ENCODE results near the gene SIK2.
"Not testable (repeated sequence)": the region's sequence is repeated elsewhere in the genome, so short reads cannot be mapped to it uniquely, and the experiment has no call there.

Gene SIK2

GRCh38 chr11:111697933-111698371, 95.7 kb downstream of the SIK2 start:
- no peak overlapping the region for H3K4me3 Mint-ChIP-seq
- peak in 1 of 2 donors; percentile 45 for ATAC-seq (replicated peaks)
- H3K9me3 Mint-ChIP-seq = no peaks in the 10 kb centered on the region
- H3K4me1 Mint-ChIP-seq = peaks cover 13 to 18% of the 10 kb centered on the region in 2 donors
- peak overlapping the region; percentile 56 for H3K27ac Mint-ChIP-seq
- H3K36me3 Mint-ChIP-seq = peaks cover 8 to 17% of the 10 kb centered on the region in 2 donors
- DNase-seq = no peak
- no peaks in the 10 kb centered on the region for H3K27me3 Mint-ChIP-seq

DNA sequence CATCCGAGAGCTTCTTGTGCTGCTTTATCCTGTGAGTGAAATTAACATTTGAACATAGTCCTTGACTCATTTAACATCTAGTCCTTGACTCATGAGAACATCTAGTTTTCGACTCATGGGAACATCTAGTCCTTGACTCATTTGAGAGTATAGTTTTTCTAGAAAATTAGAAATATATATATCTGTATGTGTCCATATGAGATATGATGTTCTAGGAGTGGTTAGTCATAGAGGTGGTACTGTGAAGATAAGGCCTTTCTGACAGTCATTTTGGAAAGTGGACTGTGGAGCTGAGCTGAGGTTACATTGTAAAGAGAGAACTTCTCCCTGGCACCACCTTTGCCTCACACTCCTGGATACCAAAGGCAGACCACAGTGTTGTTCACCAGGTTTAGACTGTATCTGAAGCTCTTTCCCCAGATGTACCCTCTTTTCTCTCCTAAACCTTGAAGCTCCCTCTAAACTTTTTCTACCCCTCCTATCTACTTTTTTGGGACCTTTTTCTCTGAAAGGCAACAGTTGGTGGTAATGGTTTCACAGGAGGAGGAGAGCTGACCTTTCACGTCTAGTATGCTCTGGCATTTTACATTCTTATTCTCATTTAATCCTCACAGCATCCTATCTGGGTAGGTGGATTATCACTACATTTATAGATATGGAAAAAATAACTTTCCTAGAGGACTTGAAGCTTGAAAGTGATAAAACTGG, 96.8 kb downstream of the SIK2 start:
- Mint-ChIP-seq H3K9me3 (no peaks in the 10 kb centered on the region), H3K4me1 (peaks cover 13 to 18% of the 10 kb centered on the region in 2 donors), H3K27ac (no peak overlapping the region), H3K4me3 (no peak overlapping the region), H3K36me3 (peaks cover 9 to 26% of the 10 kb centered on the region in 2 donors), H3K27me3 (no peaks in the 10 kb centered on the region)
- ATAC-seq (replicated peaks) (no peak), DNase-seq (no peak)

DNA sequence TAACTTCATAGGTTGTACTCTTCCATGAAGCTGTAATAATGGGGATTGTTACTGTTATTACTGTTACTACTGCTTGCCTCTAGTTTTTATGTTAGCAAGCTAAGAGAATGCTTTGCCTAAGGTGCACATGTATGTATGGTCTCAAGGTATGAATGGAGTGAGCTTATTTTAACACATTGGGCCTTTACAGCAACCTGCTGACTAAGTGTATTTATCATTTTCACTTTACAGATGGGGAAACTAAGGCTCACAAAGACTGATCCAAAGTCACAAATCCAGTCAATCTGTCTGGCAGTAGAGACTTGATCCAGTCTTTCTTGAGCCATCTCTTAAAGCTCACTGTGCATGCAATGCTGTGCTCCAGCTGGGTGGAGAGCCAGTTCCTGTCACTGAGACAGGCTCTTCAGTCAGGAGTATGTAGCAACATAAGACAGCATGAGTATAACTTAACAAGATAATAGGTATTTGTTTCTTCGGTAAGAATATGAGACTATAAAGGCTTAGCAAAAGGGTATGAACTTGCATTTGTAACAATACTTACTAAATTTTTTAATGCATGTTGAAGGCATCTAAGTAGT, 97.4 kb downstream of the SIK2 start:
- Mint-ChIP-seq H3K4me1 (peaks cover 11 to 16% of the 10 kb centered on the region in 2 donors), H3K4me3 (no peak overlapping the region), H3K36me3 (peaks cover 10 to 29% of the 10 kb centered on the region in 2 donors), H3K27ac (no peak overlapping the region), H3K9me3 (no peaks in the 10 kb centered on the region), H3K27me3 (no peaks in the 10 kb centered on the region)
- DNase-seq = no peak
- no peak for ATAC-seq (replicated peaks)

- no peak overlapping the region for H3K27ac Mint-ChIP-seq
- H3K4me1 Mint-ChIP-seq = peaks cover 7 to 12% of the 10 kb centered on the region in 2 donors
- H3K36me3 Mint-ChIP-seq = peaks cover 12 to 31% of the 10 kb centered on the region in 2 donors
- DNase-seq (no peak), ATAC-seq (replicated peaks) (no peak)
- H3K4me3 Mint-ChIP-seq = no peak overlapping the region
- no peaks in the 10 kb centered on the region for H3K27me3 Mint-ChIP-seq
- no peaks in the 10 kb centered on the region for H3K9me3 Mint-ChIP-seq
These were observed 97.9 kb downstream of the SIK2 start for GRCh38 chr11:111700162-111700561.

DNA sequence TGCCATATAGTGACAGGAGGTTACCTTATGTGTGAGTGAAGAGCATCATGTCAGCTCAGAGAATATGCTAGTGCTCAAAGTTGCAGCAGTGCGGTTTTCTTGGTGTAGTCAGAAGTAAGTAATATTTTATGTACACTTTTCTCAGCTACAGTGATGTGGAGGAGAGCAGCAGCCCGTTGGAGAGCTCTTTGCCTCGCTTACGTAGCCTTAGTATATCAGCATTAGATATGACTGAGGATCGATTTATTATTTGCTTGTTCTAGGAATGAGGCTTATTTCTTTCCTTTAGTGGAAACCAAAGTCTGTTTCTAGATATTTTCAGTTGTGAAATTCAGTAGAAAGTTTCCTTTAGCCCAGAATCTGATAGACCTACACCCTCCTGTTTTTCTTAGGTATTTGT, 100.4 kb downstream of the SIK2 start:
- Mint-ChIP-seq H3K36me3 (peaks cover 24 to 45% of the 10 kb centered on the region in 2 donors), H3K9me3 (no peaks in the 10 kb centered on the region), H3K27ac (no peak overlapping the region), H3K27me3 (no peaks in the 10 kb centered on the region), H3K4me3 (no peak overlapping the region), H3K4me1 (peaks cover 2 to 3% of the 10 kb centered on the region in 2 donors)
- ATAC-seq (replicated peaks) = no peak
- no peak for DNase-seq

DNA sequence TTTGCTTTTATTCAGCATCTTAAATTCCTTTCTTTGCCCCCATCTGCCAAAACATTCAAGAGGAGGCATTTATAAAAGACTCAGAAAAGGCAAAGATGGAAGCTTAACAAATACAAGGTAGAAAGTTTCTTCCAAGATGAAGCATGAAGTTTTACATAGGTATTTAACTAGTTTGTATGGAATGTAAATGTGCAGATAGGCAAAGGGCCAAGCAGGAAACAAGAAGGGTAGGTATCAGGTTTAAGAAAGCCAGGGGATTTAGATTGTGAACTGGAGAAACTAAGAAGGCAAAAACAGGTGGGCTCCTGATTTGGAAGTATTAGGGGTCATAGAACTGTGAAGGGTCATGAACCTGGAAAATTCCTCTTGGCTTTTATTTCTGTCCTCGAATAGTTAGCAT, 101.3 kb downstream of the SIK2 start:
- DNase-seq (no peak), ATAC-seq (replicated peaks) (no peak)
- Mint-ChIP-seq H3K27ac (no peak overlapping the region), H3K36me3 (peaks cover 24 to 44% of the 10 kb centered on the region in 2 donors), H3K27me3 (no peaks in the 10 kb centered on the region), H3K4me1 (peaks cover 0 to 2% of the 10 kb centered on the region in 2 donors), H3K4me3 (no peak overlapping the region), H3K9me3 (no peaks in the 10 kb centered on the region)

- Mint-ChIP-seq H3K9me3 (no peaks in the 10 kb centered on the region), H3K4me1 (no peaks in the 10 kb centered on the region), H3K27ac (no peak overlapping the region), H3K27me3 (no peaks in the 10 kb centered on the region), H3K4me3 (no peak overlapping the region), H3K36me3 (peaks cover 33 to 58% of the 10 kb centered on the region in 2 donors)
- DNase-seq (no peak), ATAC-seq (replicated peaks) (no peak)
These were observed 104.9 kb downstream of the SIK2 start for GRCh38 chr11:111707039-111707690.

DNA sequence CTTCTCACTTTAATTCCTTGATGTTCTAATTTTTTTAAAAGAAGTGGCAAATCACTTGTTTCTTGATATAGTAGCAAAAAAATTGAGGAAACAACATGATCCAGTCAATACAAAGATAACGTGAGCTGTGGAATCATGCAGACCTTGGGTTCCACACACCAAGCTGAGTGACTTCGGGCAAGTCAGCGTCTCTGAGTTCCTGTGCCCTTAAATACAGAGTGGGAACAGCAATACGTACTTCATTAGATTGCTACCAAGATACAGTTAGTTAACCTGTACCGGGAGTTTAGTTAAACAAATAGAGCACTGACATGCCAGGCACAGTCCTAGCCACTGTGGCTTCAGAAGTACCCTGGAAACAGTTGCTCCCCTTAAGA, 105.4 kb downstream of the SIK2 start:
- no peak overlapping the region for H3K27ac Mint-ChIP-seq
- no peaks in the 10 kb centered on the region for H3K27me3 Mint-ChIP-seq
- ATAC-seq (replicated peaks) (no peak), DNase-seq (no peak)
- H3K4me1 Mint-ChIP-seq = no peaks in the 10 kb centered on the region
- H3K36me3 Mint-ChIP-seq = peaks cover 37 to 63% of the 10 kb centered on the region in 2 donors
- no peak overlapping the region for H3K4me3 Mint-ChIP-seq
- no peaks in the 10 kb centered on the region for H3K9me3 Mint-ChIP-seq

- Mint-ChIP-seq H3K9me3 (peaks cover 6 to 7% of the 10 kb centered on the region in 2 donors), H3K27ac (no peak overlapping the region), H3K4me3 (no peak overlapping the region), H3K4me1 (peaks cover 17 to 22% of the 10 kb centered on the region in 2 donors), H3K27me3 (no peaks in the 10 kb centered on the region), H3K36me3 (peaks cover 48 to 60% of the 10 kb centered on the region in 2 donors)
- ATAC-seq (replicated peaks) (peak; percentile 56 to 58), DNase-seq (no peak)
These were observed 112.3 kb downstream of the SIK2 start for GRCh38 chr11:111714522-111714921.

GRCh38 chr11:111715142-111715816, 113.0 kb downstream of the SIK2 start:
- peaks cover 47 to 63% of the 10 kb centered on the region in 2 donors for H3K36me3 Mint-ChIP-seq
- H3K4me3 Mint-ChIP-seq = no peak overlapping the region
- DNase-seq (no peak), ATAC-seq (replicated peaks) (peak; percentile 82 to 86)
- peak overlapping the region; percentile 57 for H3K27ac Mint-ChIP-seq
- H3K9me3 Mint-ChIP-seq = peaks cover 6 to 7% of the 10 kb centered on the region in 2 donors
- H3K27me3 Mint-ChIP-seq = no peaks in the 10 kb centered on the region
- peaks cover 17 to 22% of the 10 kb centered on the region in 2 donors for H3K4me1 Mint-ChIP-seq

- ATAC-seq (replicated peaks); DNase-seq; H3K27ac Mint-ChIP-seq; H3K27me3 Mint-ChIP-seq; H3K4me3 Mint-ChIP-seq; H3K9me3 Mint-ChIP-seq: not testable (repeated sequence)
- Mint-ChIP-seq H3K4me1 (peaks cover 17 to 22% of the 10 kb centered on the region in 2 donors), H3K36me3 (peaks cover 46 to 63% of the 10 kb centered on the region in 2 donors)
These were observed 115.4 kb downstream of the SIK2 start for GRCh38 chr11:111717660-111718059.

DNA sequence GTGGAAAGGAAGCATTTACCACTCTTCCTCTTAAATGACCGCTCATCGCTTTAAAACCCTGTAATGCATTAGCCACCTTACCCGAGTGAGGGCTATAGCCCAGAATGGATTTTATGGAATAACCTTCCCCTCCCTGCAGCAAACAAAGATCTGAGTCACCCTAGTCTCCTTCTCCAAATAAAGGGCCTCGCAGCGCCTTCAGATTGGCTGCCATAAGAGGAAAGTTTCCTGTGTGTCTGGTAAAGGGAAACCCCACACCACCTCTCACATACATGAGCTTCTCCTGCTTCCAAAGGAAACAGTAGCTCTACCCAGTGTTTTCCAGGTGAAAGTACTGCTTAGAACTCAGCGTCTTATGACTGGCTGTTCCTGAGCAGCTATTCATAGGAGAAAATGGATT, 116.2 kb downstream of the SIK2 start:
- peaks cover 17 to 21% of the 10 kb centered on the region in 2 donors for H3K4me1 Mint-ChIP-seq
- no peaks in the 10 kb centered on the region for H3K27me3 Mint-ChIP-seq
- peaks cover 46 to 66% of the 10 kb centered on the region in 2 donors for H3K36me3 Mint-ChIP-seq
- no peak overlapping the region for H3K27ac Mint-ChIP-seq
- no peak for ATAC-seq (replicated peaks)
- DNase-seq = no peak
- peaks cover 6 to 7% of the 10 kb centered on the region in 2 donors for H3K9me3 Mint-ChIP-seq
- no peak overlapping the region for H3K4me3 Mint-ChIP-seq

- peaks cover 5 to 6% of the 10 kb centered on the region in 2 donors for H3K9me3 Mint-ChIP-seq
- ATAC-seq (replicated peaks) = no peak
- H3K27ac Mint-ChIP-seq = no peak overlapping the region
- H3K27me3 Mint-ChIP-seq = no peaks in the 10 kb centered on the region
- H3K36me3 Mint-ChIP-seq = peaks cover 47 to 66% of the 10 kb centered on the region in 2 donors
- peaks cover 17% of the 10 kb centered on the region in 2 donors for H3K4me1 Mint-ChIP-seq
- no peak overlapping the region for H3K4me3 Mint-ChIP-seq
- DNase-seq = no peak
These were observed 116.6 kb downstream of the SIK2 start for GRCh38 chr11:111718859-111719258.

- Mint-ChIP-seq H3K27ac (no peak overlapping the region), H3K27me3 (no peaks in the 10 kb centered on the region), H3K4me1 (peaks cover 12% of the 10 kb centered on the region in 2 donors), H3K9me3 (peaks cover under 1% of the 10 kb centered on the region in 2 donors), H3K4me3 (no peak overlapping the region), H3K36me3 (peaks cover 42 to 65% of the 10 kb centered on the region in 2 donors)
- ATAC-seq (replicated peaks) (no peak), DNase-seq (no peak)
These were observed 117.1 kb downstream of the SIK2 start for GRCh38 chr11:111719379-111719778.
